HepG2 (cell line): ENCODE data around the gene C16orf95. TPM values are rescaled to one million over a fixed set of nuclear protein-coding genes. Genes with fewer than 3 reads are reported as not detected.

Experiments
- CENPBD1 ChIP-seq: sonication (generic); formaldehyde crosslinking; IDR thresholded peaks from 2 replicates; pipeline ENCODE4 v1.8.0; 2022; ENCODE audit warnings: missing genetic modification reagents, low read depth, mild to moderate bottlenecking, borderline replicate concordance
- DDIT3 ChIP-seq: sonication (generic); formaldehyde crosslinking; IDR thresholded peaks from 2 replicates; pipeline ENCODE4 v1.4.0; 2020; ENCODE audit warnings: mild to moderate bottlenecking, missing genetic modification reagents
- GATA4 ChIP-seq: sonication (generic); IDR thresholded peaks from 2 replicates; pipeline ENCODE4 v1.6.1; 2016; ENCODE audit warnings: antibody characterized with exemption, low read depth, borderline replicate concordance
- HINFP ChIP-seq: sonication (generic); formaldehyde crosslinking; IDR thresholded peaks from 2 replicates; pipeline ENCODE4 v1.4.0; 2020; ENCODE audit warnings: low read depth, mild to moderate bottlenecking, missing genetic modification reagents
- HMG20B ChIP-seq: conservative IDR thresholded peaks from 2 replicates; pipeline ENCODE4 v1.6.1; 2016; ENCODE audit warnings: missing genetic modification reagents, missing compliant biosample characterization
- HNRNPH1 ChIP-seq: fragments of 200-400 bp; formaldehyde crosslinking; optimal IDR thresholded peaks from 2 replicates; pipeline ENCODE3; 2017; ENCODE audit warnings: mild to moderate bottlenecking, low read depth, low read length
- IKZF5 ChIP-seq: IDR thresholded peaks from 2 replicates; pipeline ENCODE4 v1.6.1; 2018; ENCODE audit warnings: missing genetic modification reagents, mild to moderate bottlenecking, missing compliant biosample characterization
- NCOA2 ChIP-seq: sonication (generic); formaldehyde crosslinking; IDR thresholded peaks from 2 replicates; pipeline ENCODE4 v1.8.0; 2022; ENCODE audit warnings: inconsistent platforms
- SMAD1 ChIP-seq: sonication (generic); formaldehyde crosslinking; IDR thresholded peaks from 2 replicates; pipeline ENCODE4 v1.4.0; 2020; ENCODE audit warnings: missing genetic modification reagents, low read depth, mild to moderate bottlenecking, borderline replicate concordance
- ZBTB14 ChIP-seq: sonication (generic); formaldehyde crosslinking; IDR thresholded peaks from 2 replicates; pipeline ENCODE4 v1.4.0; 2020; ENCODE audit warnings: missing genetic modification reagents
- ZBTB33 ChIP-seq: sonication (generic); formaldehyde crosslinking; IDR thresholded peaks from 2 replicates; pipeline ENCODE4 v1.4.0; 2020; ENCODE audit warnings: missing genetic modification reagents
- ZBTB44 ChIP-seq: sonication (generic); formaldehyde crosslinking; IDR thresholded peaks from 2 replicates; pipeline ENCODE4 v1.4.0; 2020; ENCODE audit warnings: missing genetic modification reagents
- ZNF280B ChIP-seq: sonication (generic); formaldehyde crosslinking; IDR thresholded peaks from 2 replicates; pipeline ENCODE4 v1.5.0; 2020; ENCODE audit warnings: missing genetic modification reagents, mild to moderate bottlenecking, borderline replicate concordance
- ZNF44 ChIP-seq: sonication (generic); formaldehyde crosslinking; IDR thresholded peaks from 2 replicates; pipeline ENCODE4 v1.5.1; 2020; ENCODE audit warnings: mild to moderate bottlenecking, missing genetic modification reagents
- ZSCAN5A ChIP-seq: sonication (generic); formaldehyde crosslinking; IDR thresholded peaks from 2 replicates; pipeline ENCODE4 v1.8.0; 2022; ENCODE audit warnings: mild to moderate bottlenecking, missing genetic modification reagents, borderline replicate concordance
- polyA plus RNA-seq, 8 experiments: library from polyadenylated mRNA; depleted of rRNA in 3 of 8; stranded (reverse) in 7 of 8; unstranded in 1 of 8; fragments of >200 nt; fragmentation: Illumina TruSeq in 4 of 8; extraction: Trizol in 4 of 8; gene quantifications; 2 replicates each; pipeline versions ENCODE4 v1.2.1 to v1.2.3, GENCODE V29; 2011 to 2016; ENCODE audit warnings: low read depth in 4 of 8, missing spikeins in 1 of 8, mixed read lengths in 1 of 8; ENCODE audit not compliant: insufficient read depth in 1 of 8
- total RNA-seq, 5 experiments: library from RNA; depleted of rRNA; stranded (reverse); fragments of >200 nt; fragmentation: Illumina TruSeq; extraction: Trizol; gene quantifications; 2 replicates each; pipeline ENCODE4 v1.2.3, GENCODE V29; 2016; ENCODE audit warnings: low read depth in 1 of 5

The C16orf95 gene
- total and polyA plus RNA-seq, 2 of the 13 experiments (the other 11 are each of a cell fraction or from before 2014, with no cell fraction given), result 2.8 to 8.6 TPM

GRCh38 chr16:87316923-87317749, at the start of gene C16orf95 (continued):
- TF ChIP-seq ZSCAN5A (CRISPR knock-in tag), result no peak; the same call in 1 of the 2 replicates
- 0 out of 2 replicates have a peak, but pooled peaks have one; percentile 19 for TF ChIP-seq ZBTB44
- TF ChIP-seq ZBTB33, result peak; percentile 30; the same call in 1 of the 2 replicates
- peak; percentile 87 for TF ChIP-seq HNRNPH1
- TF ChIP-seq CENPBD1, result no peak
- TF ChIP-seq IKZF5 (CRISPR knock-in tag), result peak; percentile 63
- peak; percentile 70; the same call in 1 of the 2 replicates for TF ChIP-seq GATA4
- TF ChIP-seq ZNF44 (CRISPR knock-in tag), result no peak
- peak; percentile 96 for TF ChIP-seq ZNF280B
- no peak; the same call in 1 of the 2 replicates for TF ChIP-seq HINFP (CRISPR knock-in tag)
- TF ChIP-seq HMG20B, result no peak; the same call in 1 of the 2 replicates
- peak; percentile 91; the same call in 1 of the 2 replicates for TF ChIP-seq SMAD1 (CRISPR knock-in tag)
- TF ChIP-seq NCOA2 (CRISPR knock-in tag), result peak; percentile 37; the same call in 1 of the 2 replicates
- no peak for TF ChIP-seq ZBTB14 (CRISPR knock-in tag)
- TF ChIP-seq DDIT3 (CRISPR knock-in tag), result no peak
